ENCODE measurements around the gene SMARCD1.

- no peak for TF ChIP-seq ETV5 (CRISPR knock-in tag; IDR thresholded peaks at IDR 0.05; ENCODE audit: low read depth)
- no peak for TF ChIP-seq POLR2A (conservative IDR thresholded peaks at IDR 0.05)
- no peak for TF ChIP-seq ZNF324 (CRISPR knock-in tag; IDR thresholded peaks at IDR 0.05)
These were observed 15.6 kb upstream of the SMARCD1 start for GRCh38 chr12:50069539-50069938.

Data from K562 (cell line).